Keratinocyte (primary cell): Measurements from ENCODE around the gene HDAC7.

Experiments
- CTCF ChIP-seq, 3 experiments: IDR thresholded peaks in 1 of 3; conservative IDR thresholded peaks in 1 of 3; optimal IDR thresholded peaks in 1 of 3; 2 replicates in 2 of 3; 3 replicates in 1 of 3; pipeline versions ENCODE3 to v1.5.1; 2011; ENCODE audit warnings: low read length in 3 of 3, mild to moderate bottlenecking in 3 of 3, moderate library complexity in 2 of 3, control low read depth in 1 of 3, inconsistent platforms in 1 of 3; ENCODE audit not compliant: insufficient read depth in 2 of 3; ENCODE audit errors: extremely low read depth in 1 of 3
- EZH2 ChIP-seq: IDR thresholded peaks from one replicate; pipeline ENCODE4 v1.6.1; 2012; ENCODE audit warnings: inconsistent platforms, mild to moderate bottlenecking, low read length, moderate library complexity

DNA sequence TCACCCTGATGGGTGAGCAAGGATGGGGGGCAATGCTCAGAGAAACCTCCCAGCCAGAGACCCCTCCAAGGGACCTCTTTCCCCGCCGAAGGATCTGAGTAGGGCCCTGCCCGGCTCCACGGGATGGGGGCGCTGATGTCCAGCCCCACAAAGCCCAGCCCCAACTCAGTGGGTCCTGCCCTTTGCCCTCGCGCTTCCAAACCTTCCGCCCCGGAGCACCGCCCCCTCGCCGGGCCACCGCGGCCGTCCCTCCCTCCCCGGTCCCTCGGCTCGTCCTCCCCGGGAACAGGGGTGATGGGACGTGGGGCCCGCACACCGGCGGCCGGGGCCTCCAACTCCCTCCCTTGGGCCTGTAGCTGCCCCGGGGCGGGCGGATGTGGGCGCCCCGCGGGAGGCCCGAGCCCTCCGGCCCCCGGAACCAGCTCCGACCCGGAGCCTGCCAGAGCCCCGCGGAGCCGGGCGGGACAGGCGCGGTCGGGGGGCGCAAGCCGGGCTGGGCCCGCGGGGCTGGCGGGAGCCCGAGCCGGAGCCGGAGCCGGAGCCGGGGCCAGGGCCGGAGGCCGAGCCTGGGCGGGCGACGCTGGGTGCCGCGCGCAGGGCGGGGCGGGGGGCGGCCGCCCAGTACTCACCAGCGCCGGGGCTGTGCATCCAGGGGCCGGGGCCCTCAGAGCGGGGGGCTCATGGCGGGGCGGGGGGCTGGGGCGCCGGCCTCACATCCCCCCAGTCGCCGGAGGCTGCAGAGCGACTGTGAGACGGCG, 386 bp downstream of the HDAC7 start:
- no peak for TF ChIP-seq CTCF (optimal IDR thresholded peaks at IDR 0.05 in 1 of 3, IDR thresholded peaks at IDR 0.05 in 1 of 3, conservative IDR thresholded peaks at IDR 0.05 in 1 of 3; ENCODE audit: extremely low read depth in 1 of 3, insufficient read depth in 2 of 3, low read length in 3 of 3)
- TF ChIP-seq EZH2, result no peak
